Measurements from ENCODE around the gene NHLH2.

The NHLH2 gene

DNA sequence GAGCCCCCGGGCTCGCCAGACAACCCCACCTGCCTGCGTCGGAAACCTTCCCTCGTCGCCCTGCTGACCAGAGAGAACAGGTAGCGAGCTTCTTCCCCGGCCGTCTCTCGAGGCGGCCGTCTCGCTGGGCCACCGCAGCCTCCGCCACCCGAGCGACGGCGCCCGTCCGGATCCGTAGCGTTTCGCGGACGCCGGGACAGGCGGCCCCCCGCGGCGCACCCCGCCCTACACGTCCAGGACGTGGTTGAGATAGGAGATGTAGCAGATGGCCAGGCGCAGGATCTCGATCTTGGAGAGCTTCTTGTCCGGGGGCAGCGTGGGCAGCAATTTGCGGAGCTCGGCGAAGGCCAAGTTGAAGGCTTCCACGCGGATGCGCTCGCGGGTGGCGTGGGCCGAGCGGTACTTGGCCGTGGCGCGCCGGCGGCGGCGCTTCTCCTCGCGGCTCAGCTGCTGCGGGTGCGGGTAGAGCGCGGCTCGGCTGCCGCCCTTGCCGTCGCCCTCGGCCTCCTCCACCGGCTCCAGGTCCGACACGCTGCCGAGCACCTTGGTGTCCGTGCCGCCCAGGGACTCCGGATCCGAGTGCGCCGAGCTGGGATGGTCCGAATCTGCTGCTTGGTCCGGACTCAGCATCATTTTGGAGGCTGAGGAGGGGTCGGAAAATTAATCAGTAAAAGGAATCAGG is 3.0 kb downstream of the NHLH2 start:
- H3K4me1 ChIP-seq (ENCODE audit: control insufficient read depth, insufficient read depth, low read length): peaks cover 14% of the 10 kb centered on the region; the same call in 1 of the 2 replicates
- H3K9me3 ChIP-seq (ENCODE audit: control insufficient read depth, insufficient read depth, low read length): no peaks in the 10 kb centered on the region
- no peak overlapping the region for H3K27ac ChIP-seq (ENCODE audit: low read depth, low read length)
- H3K4me3 ChIP-seq (ENCODE audit: low read depth, low read length): peak overlapping the region; percentile 81
- H3K27me3 ChIP-seq (ENCODE audit: control insufficient read depth, insufficient read depth, low read length): peaks cover 71% of the 10 kb centered on the region
- peak overlapping the region; percentile 81; the same call in 1 of the 2 replicates for H3K9ac ChIP-seq (ENCODE audit: low read depth, low read length)
- H3K36me3 ChIP-seq (ENCODE audit: control insufficient read depth, insufficient read depth, low read length): no peaks in the 10 kb centered on the region

DNA sequence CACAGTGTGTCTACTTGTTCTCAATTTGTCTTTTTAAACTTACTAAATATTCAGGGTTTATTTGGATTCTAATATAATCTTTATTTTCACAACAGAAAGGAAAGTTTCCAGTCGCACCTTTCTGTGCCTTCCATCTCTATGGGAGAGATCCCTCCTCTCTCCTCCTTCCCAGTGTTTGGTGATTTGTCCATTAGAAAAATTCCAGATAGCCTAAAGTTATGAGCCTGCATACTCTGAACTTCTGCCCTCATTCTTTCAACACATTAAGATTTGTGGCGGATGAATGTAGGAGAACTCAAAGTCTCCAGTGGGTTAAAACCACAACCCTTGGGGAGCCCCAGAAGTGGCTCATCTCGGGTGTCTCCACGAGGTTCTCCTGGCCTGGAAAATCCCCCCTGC is 3.6 kb downstream of the NHLH2 start:
- peak overlapping the region; percentile 81; the same call in 1 of the 2 replicates for H3K9ac ChIP-seq (ENCODE audit: low read depth, low read length)
- H3K36me3 ChIP-seq (ENCODE audit: control insufficient read depth, insufficient read depth, low read length): no peaks in the 10 kb centered on the region
- H3K9me3 ChIP-seq (ENCODE audit: control insufficient read depth, insufficient read depth, low read length): no peaks in the 10 kb centered on the region
- H3K4me3 ChIP-seq (ENCODE audit: low read depth, low read length): peak overlapping the region; percentile 81
- H3K27me3 ChIP-seq (ENCODE audit: control insufficient read depth, insufficient read depth, low read length): peaks cover 71% of the 10 kb centered on the region
- no peak overlapping the region for H3K27ac ChIP-seq (ENCODE audit: low read depth, low read length)
- peaks cover 14% of the 10 kb centered on the region; the same call in 1 of the 2 replicates for H3K4me1 ChIP-seq (ENCODE audit: control insufficient read depth, insufficient read depth, low read length)

DNA sequence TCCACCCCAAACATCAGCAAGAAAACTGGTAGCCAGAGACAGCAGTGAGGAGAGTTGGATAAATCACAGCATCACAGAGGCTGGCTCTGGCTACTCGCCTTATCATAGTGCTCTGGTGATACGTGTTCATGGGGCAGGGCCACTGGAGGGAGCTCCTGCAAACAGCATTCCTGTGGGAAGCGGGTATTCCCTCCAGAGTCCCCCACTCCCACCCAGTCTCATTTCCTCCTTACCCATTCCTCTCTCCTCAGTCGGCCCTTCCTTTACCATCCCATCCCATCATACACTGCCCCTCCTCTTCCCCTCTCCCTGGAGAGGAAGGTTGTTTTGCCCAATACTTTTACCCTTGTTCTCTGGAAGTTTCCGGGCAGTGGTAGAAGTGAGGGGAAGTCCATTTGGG is 7.1 kb downstream of the NHLH2 start:
- Histone ChIP-seq H3K27ac (ENCODE audit: low read depth, low read length) (no peak overlapping the region), H3K36me3 (ENCODE audit: control insufficient read depth, insufficient read depth, low read length) (no peaks in the 10 kb centered on the region), H3K4me3 (ENCODE audit: low read depth, low read length) (no peak overlapping the region), H3K9me3 (ENCODE audit: control insufficient read depth, insufficient read depth, low read length) (no peaks in the 10 kb centered on the region), H3K27me3 (ENCODE audit: control insufficient read depth, insufficient read depth, low read length) (peaks cover 50% of the 10 kb centered on the region), H3K9ac (ENCODE audit: low read depth, low read length) (no peak overlapping the region), H3K4me1 (ENCODE audit: control insufficient read depth, insufficient read depth, low read length) (0 out of 2 replicates have a peak, but pooled peaks cover 11% of the 10 kb centered on the region)

DNA sequence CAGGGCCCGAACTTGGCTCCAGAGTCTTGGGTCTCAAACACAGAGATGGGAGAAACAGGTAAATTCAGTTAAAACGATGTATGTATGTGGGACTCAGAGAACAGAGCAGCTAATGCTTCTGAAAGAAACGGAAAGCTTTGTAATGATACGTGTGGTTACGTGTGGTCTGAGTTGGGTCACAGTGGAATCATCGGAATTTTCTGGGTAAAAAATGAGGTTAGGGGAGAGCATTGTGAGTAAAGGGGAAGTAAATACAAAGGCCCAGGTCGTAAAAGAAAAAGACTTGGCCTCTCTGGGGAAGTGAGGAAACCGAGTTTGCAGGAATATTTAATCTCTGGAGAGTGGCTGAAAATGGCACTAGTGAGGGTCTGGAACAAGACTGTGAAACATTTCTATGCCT is 8.3 kb downstream of the NHLH2 start:
- H3K36me3 ChIP-seq (ENCODE audit: control insufficient read depth, insufficient read depth, low read length): no peaks in the 10 kb centered on the region
- peaks cover 17% of the 10 kb centered on the region; the same call in 1 of the 2 replicates for H3K4me1 ChIP-seq (ENCODE audit: control insufficient read depth, insufficient read depth, low read length)
- no peak overlapping the region for H3K4me3 ChIP-seq (ENCODE audit: low read depth, low read length)
- H3K27ac ChIP-seq (ENCODE audit: low read depth, low read length): no peak overlapping the region
- no peak overlapping the region for H3K9ac ChIP-seq (ENCODE audit: low read depth, low read length)
- no peaks in the 10 kb centered on the region for H3K9me3 ChIP-seq (ENCODE audit: control insufficient read depth, insufficient read depth, low read length)
- peaks cover 49% of the 10 kb centered on the region for H3K27me3 ChIP-seq (ENCODE audit: control insufficient read depth, insufficient read depth, low read length)

DNA sequence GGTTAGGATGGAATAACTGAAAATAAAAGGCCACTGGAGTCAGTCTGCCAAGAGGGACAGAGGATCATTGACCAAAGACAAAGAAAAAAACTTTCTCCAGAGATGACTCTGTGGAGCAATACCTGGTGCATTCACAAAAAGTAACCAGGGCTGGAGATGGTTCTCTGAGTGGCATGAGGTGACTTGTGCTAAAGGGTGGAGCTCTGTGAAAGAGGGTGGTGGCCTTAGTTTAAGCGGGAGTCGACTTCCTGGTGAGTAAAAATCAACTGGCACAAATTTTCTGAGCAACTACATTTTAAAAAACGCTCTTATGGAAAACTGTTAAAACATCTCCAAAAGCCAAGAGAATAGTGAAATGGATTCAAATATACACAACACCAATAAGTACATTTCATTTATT is 10.0 kb downstream of the NHLH2 start:
- Histone ChIP-seq H3K9ac (ENCODE audit: low read depth, low read length) (no peak overlapping the region), H3K36me3 (ENCODE audit: control insufficient read depth, insufficient read depth, low read length) (no peaks in the 10 kb centered on the region), H3K4me1 (ENCODE audit: control insufficient read depth, insufficient read depth, low read length) (peaks cover 17% of the 10 kb centered on the region; the same call in 1 of the 2 replicates), H3K27ac (ENCODE audit: low read depth, low read length) (no peak overlapping the region), H3K4me3 (ENCODE audit: low read depth, low read length) (no peak overlapping the region), H3K27me3 (ENCODE audit: control insufficient read depth, insufficient read depth, low read length) (peaks cover 47% of the 10 kb centered on the region), H3K9me3 (ENCODE audit: control insufficient read depth, insufficient read depth, low read length) (no peaks in the 10 kb centered on the region)

DNA sequence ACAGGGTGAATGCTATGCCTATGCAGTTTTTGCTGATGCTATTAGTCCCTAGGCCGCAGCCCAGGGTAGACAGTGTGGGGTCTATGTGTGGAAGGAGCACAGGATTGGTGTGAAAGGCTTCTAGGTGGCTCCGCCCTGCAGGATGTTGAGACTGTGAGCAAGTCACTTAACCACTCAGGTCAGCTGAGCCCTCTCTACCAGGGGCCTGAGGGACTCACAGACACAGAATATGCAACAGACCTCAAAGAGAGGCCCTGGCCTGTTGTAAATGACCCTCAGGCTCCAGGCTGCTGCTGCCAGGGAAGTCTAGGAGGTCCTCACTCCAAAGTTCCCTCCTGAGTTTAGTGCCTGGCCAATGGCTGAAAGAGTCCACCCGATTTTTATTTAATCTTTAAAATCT is 11.0 kb downstream of the NHLH2 start:
- H3K4me1 ChIP-seq (ENCODE audit: control insufficient read depth, insufficient read depth, low read length): peaks cover 17% of the 10 kb centered on the region; the same call in 1 of the 2 replicates
- H3K27ac ChIP-seq (ENCODE audit: low read depth, low read length): no peak overlapping the region
- no peaks in the 10 kb centered on the region for H3K9me3 ChIP-seq (ENCODE audit: control insufficient read depth, insufficient read depth, low read length)
- H3K36me3 ChIP-seq (ENCODE audit: control insufficient read depth, insufficient read depth, low read length): no peaks in the 10 kb centered on the region
- H3K4me3 ChIP-seq (ENCODE audit: low read depth, low read length): no peak overlapping the region
- no peak overlapping the region for H3K9ac ChIP-seq (ENCODE audit: low read depth, low read length)
- peaks cover 44% of the 10 kb centered on the region for H3K27me3 ChIP-seq (ENCODE audit: control insufficient read depth, insufficient read depth, low read length)

DNA sequence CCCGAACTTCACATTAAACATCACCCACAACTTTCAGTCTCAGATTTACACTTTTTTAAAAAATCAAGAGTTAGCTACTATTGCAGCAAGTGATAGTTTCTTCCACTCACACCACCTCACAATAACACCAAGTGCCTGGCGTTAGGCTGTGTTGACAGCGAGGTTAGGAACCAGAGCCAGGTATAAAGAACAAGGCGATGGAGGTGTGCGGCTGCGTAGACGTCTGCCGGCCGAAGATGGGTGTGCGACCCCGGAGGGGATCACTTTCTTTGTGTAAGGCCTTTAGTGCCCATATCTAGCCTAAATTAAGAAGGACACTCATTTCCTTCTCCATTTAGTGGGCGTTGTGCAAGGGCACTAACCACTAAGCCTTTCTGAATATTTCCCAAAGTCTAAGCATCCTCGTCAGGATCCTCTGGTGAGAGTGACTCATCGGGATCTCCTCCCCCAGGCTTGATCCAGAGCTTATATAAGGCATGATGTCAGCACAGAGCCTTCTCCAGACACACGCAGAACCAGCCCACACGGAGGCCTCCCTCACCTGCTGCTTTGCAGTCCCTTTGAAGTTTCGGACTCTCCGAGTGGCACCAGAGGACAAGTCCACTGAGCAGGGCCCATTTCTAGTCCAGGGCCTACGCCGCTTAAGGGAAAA is 11.8 kb downstream of the NHLH2 start:
- Histone ChIP-seq H3K27ac (ENCODE audit: low read depth, low read length) (no peak overlapping the region), H3K9ac (ENCODE audit: low read depth, low read length) (no peak overlapping the region), H3K4me3 (ENCODE audit: low read depth, low read length) (peak overlapping the region; percentile 58)

DNA sequence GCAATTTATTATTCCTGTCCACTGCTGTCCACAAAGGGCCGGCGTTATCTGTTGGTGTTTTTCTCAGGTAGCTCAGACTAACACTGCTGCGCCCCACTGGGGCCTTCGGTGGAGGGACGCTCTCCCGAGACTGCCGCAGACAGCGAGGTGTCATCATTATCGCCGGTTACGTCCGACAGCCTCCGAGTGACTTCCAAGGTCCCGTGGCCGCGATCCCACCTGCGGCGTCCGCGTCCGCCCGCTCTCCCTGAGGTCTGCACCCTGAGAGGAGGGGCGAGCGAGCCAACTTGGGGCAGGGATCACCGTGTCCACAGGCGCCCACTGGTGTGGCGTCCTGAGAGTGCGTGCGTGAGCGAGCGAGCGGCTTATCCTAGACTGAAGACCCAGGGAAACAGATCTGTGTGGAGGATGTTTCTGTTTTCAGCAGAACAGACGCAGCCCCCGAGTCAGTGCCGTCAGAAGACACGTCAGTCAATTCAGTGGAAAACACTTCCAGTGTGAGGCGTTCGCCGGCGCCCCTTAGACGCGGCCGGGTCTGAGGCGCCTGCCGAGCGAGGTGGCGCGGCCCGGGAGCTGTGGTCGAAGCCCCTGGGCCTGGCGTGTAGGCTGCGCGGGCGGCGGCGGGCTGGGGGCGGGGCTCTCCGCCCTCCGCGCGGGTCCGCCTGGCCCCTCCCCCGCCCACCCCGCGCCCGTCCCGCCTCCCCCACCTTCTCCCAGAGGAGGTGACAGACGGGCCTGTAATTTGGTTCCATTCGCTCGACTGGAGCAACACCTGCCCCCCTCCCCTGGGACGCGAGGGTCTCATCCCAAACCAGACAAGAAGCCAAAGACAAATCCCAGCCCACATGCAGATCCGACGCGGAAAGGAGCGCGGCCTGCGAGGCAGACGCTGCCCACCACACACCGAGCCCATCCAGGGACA is 12.6 kb downstream of the NHLH2 start:
- peak overlapping the region; percentile 27 for H3K27ac ChIP-seq (ENCODE audit: low read depth, low read length)
- peak overlapping the region; percentile 58 for H3K9ac ChIP-seq (ENCODE audit: low read depth, low read length)
- peaks cover 17% of the 10 kb centered on the region; the same call in 1 of the 2 replicates for H3K4me1 ChIP-seq (ENCODE audit: control insufficient read depth, insufficient read depth, low read length)
- H3K9me3 ChIP-seq (ENCODE audit: control insufficient read depth, insufficient read depth, low read length): no peaks in the 10 kb centered on the region
- peak overlapping the region; percentile 86 for H3K4me3 ChIP-seq (ENCODE audit: low read depth, low read length)
- no peaks in the 10 kb centered on the region for H3K36me3 ChIP-seq (ENCODE audit: control insufficient read depth, insufficient read depth, low read length)
- H3K27me3 ChIP-seq (ENCODE audit: control insufficient read depth, insufficient read depth, low read length): peaks cover 38% of the 10 kb centered on the region

More for the DNA sequence above, 11.8 kb downstream of the NHLH2 start:
- Histone ChIP-seq H3K36me3 (ENCODE audit: control insufficient read depth, insufficient read depth, low read length) (no peaks in the 10 kb centered on the region), H3K27me3 (ENCODE audit: control insufficient read depth, insufficient read depth, low read length) (peaks cover 42% of the 10 kb centered on the region), H3K9me3 (ENCODE audit: control insufficient read depth, insufficient read depth, low read length) (no peaks in the 10 kb centered on the region), H3K4me1 (ENCODE audit: control insufficient read depth, insufficient read depth, low read length) (peaks cover 17% of the 10 kb centered on the region; the same call in 1 of the 2 replicates)

DNA sequence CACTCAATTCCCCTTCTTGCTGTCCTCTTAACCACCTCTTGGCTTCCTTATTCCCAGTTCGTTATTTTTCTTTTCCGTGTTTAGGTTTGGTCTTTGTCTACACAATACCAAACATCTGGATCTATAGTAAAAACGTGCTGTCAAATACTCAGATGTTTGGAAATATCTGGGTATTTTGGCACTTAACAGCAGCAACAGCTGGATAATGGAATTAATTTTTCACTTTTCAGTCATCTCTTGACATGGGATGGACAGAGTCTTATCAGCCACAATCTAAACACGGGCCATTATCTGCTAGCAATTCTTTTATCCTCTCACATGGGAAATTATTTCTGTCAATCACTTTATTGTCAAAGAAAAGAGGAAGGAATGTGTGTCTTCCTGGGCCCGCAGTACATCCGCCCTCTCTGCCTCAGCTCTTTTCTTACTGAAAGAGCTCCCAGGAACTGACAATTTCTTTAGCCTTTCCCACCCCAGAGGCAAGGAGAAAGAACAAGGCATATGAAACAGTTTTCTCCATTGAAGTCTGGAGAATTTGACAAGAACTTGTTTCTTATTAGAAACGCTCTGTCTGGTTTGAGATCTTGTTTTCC is 13.4 kb downstream of the NHLH2 start:
- Histone ChIP-seq H3K36me3 (ENCODE audit: control insufficient read depth, insufficient read depth, low read length) (no peaks in the 10 kb centered on the region), H3K27me3 (ENCODE audit: control insufficient read depth, insufficient read depth, low read length) (peaks cover 38% of the 10 kb centered on the region), H3K4me3 (ENCODE audit: low read depth, low read length) (peak overlapping the region; percentile 86), H3K9me3 (ENCODE audit: control insufficient read depth, insufficient read depth, low read length) (no peaks in the 10 kb centered on the region), H3K27ac (ENCODE audit: low read depth, low read length) (no peak overlapping the region), H3K4me1 (ENCODE audit: control insufficient read depth, insufficient read depth, low read length) (peaks cover 17% of the 10 kb centered on the region; the same call in 1 of the 2 replicates), H3K9ac (ENCODE audit: low read depth, low read length) (no peak overlapping the region)

DNA sequence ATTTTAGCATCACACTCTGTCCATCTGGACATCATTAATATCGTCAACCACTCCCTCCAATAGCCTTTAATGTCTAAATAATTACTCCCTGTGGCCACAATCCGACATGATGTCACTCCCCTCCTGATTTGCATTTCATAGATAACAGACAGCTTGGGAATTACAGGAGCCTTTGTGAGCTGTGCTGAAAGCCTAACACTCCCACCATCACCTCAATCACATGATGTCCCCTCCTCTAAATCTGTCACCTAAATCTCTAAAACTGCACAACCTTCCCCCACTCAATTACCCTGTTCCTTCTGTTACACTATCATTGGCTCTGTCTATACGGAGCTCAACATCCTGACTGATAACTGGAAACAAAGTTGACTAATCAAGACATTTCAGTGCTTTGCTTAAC is 14.3 kb downstream of the NHLH2 start:
- H3K36me3 ChIP-seq (ENCODE audit: control insufficient read depth, insufficient read depth, low read length): no peaks in the 10 kb centered on the region
- H3K27me3 ChIP-seq (ENCODE audit: control insufficient read depth, insufficient read depth, low read length): peaks cover 38% of the 10 kb centered on the region
- no peak overlapping the region for H3K27ac ChIP-seq (ENCODE audit: low read depth, low read length)
- peaks cover 17% of the 10 kb centered on the region; the same call in 1 of the 2 replicates for H3K4me1 ChIP-seq (ENCODE audit: control insufficient read depth, insufficient read depth, low read length)
- no peaks in the 10 kb centered on the region for H3K9me3 ChIP-seq (ENCODE audit: control insufficient read depth, insufficient read depth, low read length)
- no peak overlapping the region for H3K9ac ChIP-seq (ENCODE audit: low read depth, low read length)
- H3K4me3 ChIP-seq (ENCODE audit: low read depth, low read length): no peak overlapping the region

Data from HUES48 (cell line).